HG03432 (cell line): ENCODE data around the gene NFATC2.
"Not testable (repeated sequence)": the region's sequence is repeated elsewhere in the genome, so short reads cannot be mapped to it uniquely, and the experiment has no call there.

ENCODE experiments used
- ATAC-seq: cut with Tn5 transposase; IDR thresholded peaks from one replicate; pipeline ENCODE4 v1.9.1; 2021; ENCODE audit warnings: mild to moderate bottlenecking, moderate library complexity; ENCODE audit not compliant: unreplicated experiment

NFATC2 gene

DNA sequence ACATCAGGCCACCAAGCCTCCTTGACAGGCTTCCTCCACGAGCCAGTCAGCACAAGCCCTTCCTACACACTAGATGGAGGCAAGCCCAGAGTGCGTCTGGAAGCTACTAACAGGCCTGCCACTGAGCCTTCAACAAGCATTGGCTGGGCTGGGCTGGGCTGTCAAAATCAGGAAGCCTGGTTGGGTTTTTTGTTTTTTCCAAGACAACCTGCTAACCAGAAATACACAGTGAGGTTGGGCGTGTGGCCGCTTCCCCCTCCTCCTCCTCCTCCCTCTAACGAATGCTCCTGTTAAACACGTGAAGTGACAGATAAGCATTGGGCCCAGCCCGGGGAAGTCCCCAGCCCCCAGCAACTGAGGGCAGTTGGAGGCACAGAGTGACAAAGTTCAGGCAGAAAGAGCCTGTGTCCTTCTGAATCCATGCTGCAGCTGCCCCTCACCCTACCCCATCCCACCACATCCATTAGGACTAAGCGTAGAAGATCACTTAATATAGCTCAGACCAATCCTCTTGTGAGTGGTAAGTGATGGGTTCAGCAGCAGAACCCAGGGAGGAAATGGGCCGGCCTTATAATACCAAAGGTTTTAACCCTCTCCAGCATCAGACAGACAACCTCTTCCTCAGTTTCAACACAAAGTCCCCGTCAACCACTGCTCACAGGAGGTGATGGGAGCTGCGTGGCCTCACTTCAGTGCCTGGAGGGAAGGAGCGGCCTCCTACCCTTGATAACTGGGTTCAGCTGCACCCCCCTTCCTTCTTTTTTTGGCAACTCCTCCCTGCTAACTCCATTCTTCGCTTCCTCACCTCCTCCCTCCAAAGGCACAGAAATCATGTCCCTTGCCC, 1.1 kb downstream of the NFATC2 start:
- peak; percentile 52 for ATAC-seq

DNA sequence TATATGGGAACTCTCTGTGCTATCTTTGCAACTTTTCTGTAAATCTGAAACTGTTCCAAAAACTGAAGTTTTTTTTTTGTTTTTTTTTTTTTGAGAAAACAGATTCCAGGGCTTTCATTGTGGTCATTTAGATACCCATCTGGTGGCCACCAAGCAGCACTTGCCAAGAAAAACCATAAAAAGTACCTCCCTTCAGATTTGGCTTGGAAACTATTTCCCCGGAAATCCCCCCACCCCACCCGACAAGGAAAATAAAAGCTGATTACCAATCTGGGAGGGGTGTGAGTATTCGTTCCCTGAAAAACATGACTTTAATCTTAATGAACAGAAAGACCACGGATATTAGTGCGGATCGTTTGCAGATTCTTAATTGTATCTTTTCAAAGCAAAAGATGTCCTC, 1.9 kb downstream of the NFATC2 start:
- ATAC-seq: no peak

DNA sequence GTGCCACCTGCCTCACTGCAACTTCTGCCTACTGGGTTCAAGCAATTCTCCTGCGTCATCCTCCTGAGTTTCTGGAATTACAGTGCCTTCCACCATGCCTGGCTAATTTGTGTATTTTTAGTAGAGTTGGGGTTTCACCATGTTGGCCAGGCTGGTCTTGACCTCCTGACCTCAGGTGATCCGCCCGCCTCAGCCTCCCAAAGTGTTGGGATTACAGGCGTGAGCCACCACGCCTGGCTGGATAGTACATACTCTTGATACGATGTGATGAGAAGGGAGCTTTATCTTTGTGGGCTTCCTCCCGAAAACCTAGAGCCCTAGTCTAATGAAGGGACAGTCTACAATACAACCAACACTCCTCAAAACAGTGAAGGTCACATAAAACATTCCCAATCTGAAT, 2.4 kb downstream of the NFATC2 start:
- not testable (repeated sequence) for ATAC-seq

DNA sequence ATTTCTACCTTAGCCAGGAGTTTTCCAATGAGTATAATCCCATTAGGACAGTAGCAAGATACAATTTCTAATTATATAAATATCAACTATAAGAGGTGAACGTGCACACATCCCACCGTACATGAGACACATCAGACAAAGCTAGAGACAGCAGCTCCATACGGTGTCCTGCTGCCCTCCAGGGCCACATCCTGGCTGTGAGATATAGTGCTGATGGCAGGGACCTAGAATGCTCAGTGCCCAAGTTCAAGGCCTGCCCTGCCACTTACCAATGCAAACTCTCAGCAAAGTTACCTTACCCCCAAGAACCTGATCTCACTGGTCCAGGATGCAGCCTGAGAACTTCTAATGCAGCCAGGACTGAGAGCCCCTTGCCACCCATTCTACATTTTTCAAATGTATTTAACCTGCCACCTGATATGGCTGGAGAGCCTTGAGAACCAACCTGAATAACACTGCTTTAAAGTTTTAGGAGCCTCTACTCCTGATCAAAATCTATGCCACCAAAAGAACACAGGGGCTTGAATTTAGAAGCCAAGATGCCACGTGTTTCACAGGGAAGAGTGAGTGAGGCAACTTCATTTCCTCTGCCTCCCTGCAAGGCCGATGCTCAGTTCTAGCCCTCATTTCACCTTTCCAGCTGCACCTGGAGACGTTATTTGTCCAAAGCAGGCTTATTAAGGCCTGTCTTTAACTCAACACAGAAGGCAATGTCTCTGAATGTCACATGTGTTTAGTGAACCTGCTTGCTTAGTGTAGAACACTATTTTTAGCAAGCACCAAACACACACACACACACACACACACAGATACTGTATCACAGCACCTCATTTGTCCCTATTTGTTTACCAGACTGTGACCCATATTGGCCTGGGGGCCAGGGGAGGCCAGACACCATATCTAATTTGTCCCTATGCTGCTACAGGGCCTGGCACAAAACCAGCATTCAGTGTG, 6.1 kb downstream of the NFATC2 start:
- ATAC-seq: no peak

DNA sequence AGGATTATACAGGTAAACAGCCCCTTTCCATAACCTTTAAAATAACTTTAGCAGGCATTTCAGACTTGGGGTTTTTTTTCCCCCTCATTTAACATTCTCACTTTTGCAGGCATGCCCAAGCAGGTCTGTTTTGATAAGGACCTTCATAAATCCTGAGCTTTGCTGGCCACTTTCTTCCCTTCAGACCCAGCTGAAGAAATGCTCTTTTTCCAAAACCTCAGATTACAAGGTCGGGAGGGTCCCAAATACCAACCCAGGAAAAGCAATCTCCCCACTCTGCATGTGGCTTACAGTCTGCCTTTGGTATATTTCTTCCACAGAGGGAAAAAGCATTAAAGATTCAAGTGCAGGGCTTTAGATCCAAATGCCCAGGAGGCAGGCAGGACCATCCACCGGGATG, 6.8 kb downstream of the NFATC2 start:
- ATAC-seq: no peak

DNA sequence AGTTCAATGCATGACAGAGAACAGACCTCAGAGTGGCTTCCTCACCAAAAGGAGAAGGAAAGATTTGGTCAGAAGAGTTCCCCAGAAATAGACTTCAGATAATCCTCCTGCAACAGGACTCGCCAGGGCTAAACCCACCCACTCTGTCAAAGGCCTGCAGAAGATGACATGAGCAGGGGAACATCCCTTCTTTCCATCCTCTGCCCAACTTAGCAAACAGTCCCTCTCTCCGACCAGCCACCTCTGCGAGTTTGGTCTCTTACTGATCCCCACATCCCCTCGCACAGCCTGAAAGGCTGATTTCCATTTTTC, 7.5 kb downstream of the NFATC2 start:
- ATAC-seq: no peak

DNA sequence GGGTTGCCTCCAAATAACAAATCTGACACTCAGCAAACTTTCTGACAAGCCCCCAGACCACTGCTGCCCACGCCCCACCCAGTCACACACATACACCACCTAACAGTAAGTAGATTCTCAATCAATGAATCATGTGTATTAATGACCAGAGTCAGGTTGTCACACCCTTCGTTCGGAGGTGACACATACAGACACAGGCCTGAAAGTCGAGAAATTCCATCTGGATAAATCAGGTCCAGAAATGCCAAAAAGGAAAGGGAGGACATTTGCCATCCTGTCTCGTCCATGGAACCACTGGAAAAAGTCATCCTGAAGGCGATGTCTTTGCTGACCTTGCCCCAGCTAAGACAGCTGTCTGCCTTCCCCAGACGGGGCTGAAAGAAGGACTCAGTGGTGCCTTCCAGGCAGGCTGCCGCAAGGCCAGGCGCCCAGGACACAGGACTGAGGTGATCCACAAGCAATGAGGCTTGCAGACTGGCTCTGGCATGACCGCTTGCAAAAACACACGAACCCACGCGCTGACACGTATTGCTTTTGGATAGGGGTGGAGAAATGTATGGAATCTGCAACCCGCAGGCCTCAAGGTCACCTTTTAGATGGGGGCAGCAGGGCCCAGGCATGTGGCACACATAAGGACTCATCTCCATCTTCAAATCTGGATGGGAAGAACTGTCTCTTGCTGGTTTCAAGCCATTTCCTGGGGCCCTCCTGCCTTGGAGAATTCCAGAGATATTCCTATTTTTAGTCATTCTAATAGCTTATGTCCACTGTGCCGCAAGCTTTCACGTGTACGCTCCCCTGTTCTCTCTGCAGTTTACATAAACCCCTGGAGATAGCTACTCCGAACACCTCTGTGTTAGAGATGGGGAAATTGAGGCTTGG, 9.0 kb downstream of the NFATC2 start:
- ATAC-seq: no peak

DNA sequence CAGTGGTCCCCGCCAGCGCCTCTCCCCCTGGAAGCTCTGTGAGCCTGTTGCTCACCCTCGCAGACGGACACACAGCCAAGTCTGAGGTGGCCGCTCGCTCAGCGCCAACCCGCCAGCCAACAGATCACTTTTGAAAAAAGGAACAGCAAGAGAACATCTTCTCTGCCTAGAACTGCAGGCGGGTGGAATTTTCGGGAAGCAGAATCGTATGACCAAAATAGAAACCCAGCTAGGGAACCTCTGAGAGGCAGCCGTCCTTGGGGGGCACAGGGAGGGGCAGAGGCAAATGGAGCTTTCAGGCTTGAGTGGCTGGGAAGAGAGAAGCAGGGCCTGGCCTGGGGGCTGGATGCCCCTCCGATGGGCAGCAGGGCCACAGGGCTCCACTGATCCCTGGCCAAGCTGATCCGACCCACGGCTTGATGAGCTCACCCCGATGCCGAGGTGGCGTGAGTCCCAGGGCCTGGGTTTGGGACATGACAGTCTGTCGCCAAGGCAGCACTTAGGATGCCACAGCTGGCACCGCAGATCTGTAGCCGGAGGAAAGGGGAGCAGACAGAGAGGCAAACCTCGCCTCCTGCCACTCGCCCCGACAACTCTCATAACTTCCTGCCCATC, 9.8 kb downstream of the NFATC2 start:
- no peak for ATAC-seq

DNA sequence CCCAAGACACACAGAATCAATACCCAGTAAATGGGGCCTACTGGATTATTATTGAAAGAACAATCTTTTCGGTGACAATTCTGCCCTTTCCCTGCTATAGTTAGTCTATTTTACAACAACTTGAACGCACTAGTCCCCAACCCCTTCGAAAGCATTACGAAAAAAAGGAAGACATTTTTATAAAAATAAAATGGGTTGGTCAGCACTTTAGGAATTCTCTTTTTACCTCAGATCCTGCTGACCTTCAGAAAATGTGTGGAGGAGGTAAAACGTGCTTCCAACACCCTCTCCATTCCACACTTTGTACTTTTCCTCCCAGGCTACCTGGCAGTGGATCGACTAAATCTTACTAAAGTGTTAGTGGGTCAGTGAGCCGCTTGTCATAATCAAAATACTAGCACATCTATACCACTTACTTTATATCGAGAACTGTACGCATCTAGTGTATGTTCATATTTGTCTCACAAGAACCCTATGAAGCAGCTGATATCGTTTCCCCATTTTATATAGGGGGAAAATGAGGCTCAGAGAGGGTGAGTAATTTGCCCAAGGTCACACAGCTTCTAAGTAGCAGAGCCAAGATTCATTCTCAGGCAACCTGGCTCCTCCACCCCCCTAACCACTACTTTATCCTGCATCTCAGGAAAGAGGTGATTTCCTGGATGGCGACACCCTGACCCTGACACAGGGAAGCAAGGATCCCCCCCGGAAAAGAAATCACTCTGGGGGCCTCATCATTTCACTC, 10.6 kb downstream of the NFATC2 start:
- ATAC-seq: no peak

DNA sequence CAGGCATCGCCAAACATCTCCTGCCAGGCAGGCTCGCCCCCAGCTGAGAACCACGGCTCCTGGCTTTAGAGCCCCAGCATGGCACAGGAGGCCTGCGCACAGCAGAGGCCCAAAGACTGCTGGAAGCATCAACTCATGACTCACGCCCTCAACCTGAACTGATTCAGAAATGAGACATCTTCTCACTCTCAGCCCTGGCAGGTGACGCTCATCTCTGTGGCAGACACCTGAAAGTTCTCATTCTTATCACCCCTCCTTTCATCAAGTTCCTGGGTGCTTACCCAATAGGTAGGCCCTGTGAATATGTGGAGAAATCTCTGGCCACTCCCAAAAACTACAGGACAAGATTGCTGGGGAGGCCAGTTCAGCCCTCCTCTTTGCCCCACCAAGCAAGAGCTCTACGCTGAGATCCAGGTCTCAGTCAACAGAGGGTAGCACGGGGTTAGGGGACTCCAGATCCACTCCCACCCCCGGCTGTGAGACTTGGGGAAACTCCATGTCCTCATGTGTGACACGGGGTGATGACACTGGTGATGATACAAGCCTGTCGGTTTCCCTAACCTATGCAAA, 11.3 kb downstream of the NFATC2 start:
- ATAC-seq: peak; percentile 79

DNA sequence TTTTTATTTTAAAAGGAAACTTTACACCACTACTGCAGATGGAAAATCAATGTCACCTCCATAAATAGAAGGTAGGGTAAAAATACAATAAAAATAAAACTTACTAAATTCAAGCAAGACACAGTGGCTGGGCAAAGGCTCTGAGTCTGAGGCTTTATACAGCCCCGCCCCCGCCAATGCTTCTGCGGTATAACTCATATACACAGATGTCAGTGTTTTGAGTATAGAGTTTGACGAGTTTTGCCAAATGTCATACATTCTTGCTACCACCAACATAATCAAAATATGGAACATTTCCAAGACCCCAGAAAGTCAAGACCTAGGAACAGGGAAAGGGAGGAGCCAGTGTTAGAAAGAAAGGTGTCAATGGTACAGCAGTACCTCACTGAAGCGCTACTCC, 12.8 kb downstream of the NFATC2 start:
- ATAC-seq: no peak

DNA sequence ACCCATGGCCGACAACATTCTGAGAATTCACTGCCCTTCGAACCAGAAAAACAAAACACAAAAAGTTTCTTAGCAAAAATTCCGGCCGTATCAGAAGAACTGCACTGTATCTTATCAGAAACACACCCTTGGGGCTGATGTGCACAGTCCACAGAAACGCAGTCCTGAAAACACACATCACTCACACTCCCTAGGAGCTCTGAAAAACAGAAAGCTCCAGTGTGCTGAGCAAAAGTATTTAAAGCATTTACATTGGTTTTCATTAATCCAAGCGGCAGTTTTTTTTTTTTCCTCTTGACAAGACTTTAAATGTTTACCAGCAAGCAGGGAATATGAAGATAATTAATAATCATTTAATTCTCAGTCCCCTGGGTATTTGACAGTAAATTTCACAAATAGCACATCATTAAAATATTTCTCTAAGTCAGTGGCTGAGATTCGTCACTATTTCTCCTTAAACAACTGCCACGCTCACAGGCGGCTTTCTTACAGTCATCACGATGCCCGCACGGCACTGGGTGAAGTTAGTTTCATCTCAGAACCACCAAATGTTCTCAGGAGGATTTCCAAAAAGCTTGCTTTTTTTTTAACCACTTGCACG, 13.3 kb downstream of the NFATC2 start:
- no peak for ATAC-seq

DNA sequence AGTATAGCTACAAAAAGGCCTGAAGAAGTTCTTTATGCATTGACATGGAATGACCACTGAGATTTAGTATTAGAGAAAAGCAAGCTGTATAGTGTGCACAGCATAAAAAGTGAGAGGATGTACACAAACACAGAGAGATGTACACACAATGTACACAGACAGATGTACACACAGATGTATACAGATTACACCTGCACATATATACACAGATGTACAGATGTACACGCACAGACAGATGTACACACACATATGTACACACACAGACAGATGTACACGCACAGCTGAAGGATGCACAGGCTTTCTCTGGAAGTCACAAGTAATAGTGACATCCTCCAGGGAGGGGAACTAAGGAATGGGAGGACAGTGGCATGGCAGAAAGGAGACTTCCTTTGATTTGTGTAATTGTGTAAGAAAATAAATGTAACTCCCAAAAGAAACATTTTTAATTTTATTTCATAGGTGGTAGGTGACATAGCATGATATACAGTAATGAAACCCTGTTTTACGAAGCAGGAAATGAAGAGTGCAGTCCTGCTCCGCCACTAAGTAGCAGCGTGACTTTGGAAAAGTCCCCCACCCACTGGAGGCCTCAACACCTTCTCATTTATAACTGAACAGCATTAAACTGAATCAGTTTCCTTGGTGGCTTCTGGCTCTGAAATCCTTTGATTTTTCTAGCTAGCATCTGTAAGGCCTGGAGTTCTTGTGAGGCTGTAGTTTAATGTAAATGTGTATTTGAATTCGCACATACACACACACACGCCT, 14.1 kb downstream of the NFATC2 start:
- ATAC-seq: peak; percentile 29

DNA sequence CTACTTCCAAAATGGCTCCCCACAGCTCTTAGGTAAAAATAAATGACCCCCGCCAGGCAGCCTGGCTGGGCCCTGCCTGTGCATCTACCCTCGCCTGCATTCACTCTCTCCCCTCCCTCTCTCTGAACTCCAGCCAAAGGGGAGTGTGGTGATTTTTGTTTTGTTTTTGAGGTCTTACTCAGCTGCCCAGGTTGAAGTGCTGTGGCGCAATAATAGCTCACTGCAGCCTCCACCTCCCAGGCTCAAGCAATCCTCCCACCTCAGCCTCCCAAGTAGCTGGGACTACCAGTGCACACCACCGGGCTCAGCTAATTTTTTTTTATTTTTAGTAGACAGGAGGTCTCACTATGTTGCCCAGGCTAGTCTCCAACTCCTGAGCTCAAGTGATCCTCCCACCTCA, 15.8 kb downstream of the NFATC2 start:
- ATAC-seq: no peak

DNA sequence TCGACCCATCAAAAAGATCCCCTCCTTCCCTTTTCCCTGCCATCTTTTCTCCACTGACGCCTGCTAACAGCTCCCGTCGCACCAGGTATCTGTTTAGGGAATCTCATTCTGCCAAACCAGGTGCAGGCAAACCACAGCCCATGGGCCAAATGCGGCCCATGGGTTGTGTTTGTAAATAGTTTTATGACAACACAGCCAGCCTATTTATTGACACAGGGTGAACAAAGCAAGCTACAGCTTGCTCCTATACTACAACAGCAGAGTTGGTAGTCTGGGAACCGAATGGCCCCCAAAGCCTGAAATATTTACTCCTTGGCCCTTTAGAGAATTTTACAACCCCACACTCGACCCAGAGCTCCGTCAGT, 16.4 kb downstream of the NFATC2 start:
- no peak for ATAC-seq

DNA sequence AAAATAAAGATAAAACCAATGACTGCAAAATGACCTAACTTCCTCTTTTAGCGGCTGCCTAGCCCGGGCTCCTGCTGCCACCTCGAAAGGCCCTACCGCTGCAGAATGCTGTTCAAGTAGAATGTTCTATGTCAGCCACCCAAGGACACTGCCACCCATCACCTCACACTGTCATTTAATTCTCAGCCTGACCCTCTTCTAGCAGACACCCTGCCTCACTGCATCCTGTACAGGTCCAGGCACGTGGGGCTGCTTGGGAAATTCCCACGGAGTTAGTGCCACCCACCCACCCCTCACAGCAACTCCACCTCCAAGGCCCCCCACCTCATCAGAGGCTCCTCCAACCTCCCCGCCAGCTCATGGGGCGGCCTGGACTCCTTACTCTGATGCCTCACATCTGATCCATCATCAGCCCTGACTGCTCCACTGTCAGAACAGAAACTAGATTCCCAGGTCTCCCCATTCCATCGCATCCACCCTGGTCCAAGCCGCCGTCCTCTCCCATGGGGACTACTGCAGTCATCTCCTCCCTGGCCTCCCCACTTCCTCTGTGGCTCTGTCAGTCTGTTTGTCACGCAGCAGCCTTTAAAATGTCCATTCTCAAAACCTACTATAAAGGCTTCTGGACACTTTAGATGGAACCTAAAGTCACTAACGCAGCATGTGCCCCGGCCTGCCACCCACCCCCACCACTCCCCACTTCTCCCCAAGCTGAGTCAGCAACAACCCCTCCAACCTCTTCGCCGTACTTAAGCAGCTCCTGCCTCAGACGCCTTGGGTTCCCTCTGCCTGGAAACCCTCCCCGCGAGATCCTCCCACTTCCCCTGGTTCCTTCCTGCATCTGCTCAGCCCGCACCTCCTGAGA, 17.0 kb downstream of the NFATC2 start:
- peak; percentile 36 for ATAC-seq

DNA sequence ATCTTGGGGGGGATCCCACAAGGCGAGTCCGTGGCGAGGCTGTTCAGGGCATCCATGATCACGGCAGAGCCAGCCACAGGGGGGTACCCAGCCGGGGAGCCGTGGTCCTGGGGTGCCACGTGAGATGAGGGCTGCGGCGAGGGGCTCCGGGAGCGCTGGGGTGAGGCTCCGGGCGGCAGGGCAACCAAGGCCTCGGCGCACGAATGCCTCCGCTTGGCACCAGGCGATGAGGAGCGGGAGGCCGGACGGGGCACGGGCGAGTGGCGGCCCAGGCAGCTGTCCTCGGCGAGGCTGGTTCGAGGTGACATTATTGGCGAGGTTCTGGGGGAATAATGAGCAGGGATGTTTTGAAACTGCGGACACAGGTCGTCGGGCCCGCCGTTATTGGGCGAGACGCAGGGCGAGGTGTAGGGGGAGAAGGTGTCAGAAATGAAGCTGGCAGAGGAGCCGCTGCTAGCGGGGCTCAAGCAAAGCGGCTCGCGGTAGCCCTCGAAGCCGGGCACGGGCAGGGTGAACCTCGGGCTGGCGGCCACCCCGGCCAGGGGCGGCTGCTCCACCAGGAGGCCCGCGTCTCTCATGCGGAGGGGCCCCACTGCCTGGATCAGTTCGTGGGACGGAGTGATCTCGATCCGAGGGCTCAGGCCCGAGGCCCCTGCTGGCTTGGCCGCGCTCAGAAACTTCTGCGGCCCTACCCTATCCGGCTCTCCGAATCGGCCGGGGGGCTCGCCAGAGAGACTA, 19.1 kb downstream of the NFATC2 start:
- no peak for ATAC-seq
